WTC11 (cell line): ENCODE measurements around the gene C17orf75.

Source experiments
- CDX4 ChIP-seq: fragments of 250-450 bp; sonication (Bioruptor Pico); IDR thresholded peaks from 2 replicates; pipeline ENCODE4 v1.9.0; 2021; ENCODE audit warnings: moderate library complexity, mild to moderate bottlenecking, inconsistent platforms, borderline replicate concordance
- CTCF ChIP-seq: fragments of 200-600 bp; IDR thresholded peaks from 2 replicates; pipeline ENCODE4 v1.8.0; 2022; ENCODE audit warnings: antibody characterized with exemption
- ESRRA ChIP-seq: sonication (generic); formaldehyde crosslinking; IDR thresholded peaks from 2 replicates; pipeline ENCODE4 v1.8.1; 2022; ENCODE audit warnings: mild to moderate bottlenecking, missing genetic modification reagents, borderline replicate concordance
- PRDM15 ChIP-seq: sonication (generic); formaldehyde crosslinking; IDR thresholded peaks from 2 replicates; pipeline ENCODE4 v1.8.0; 2022; ENCODE audit warnings: missing genetic modification reagents
- SOX15 ChIP-seq: fragments of 250-450 bp; sonication (Bioruptor Pico); IDR thresholded peaks from 2 replicates; pipeline ENCODE4 v1.9.0; 2021; ENCODE audit warnings: mild to moderate bottlenecking
- TCF7 ChIP-seq: sonication (generic); formaldehyde crosslinking; IDR thresholded peaks from 2 replicates; pipeline ENCODE4 v1.8.0; 2022; ENCODE audit warnings: mild to moderate bottlenecking, low read depth, missing genetic modification reagents, moderate library complexity
- ZBTB21 ChIP-seq: sonication (generic); formaldehyde crosslinking; IDR thresholded peaks from 2 replicates; pipeline ENCODE4 v1.8.1; 2023; ENCODE audit warnings: mild to moderate bottlenecking, missing genetic modification reagents, borderline replicate concordance
- ZNF121 ChIP-seq: sonication (generic); formaldehyde crosslinking; IDR thresholded peaks from 2 replicates; pipeline ENCODE4 v1.8.0; 2023; ENCODE audit warnings: missing genetic modification reagents
- ZNF138 ChIP-seq: sonication (generic); formaldehyde crosslinking; conservative IDR thresholded peaks from 2 replicates; pipeline ENCODE4 v1.8.1; 2022; ENCODE audit warnings: mild to moderate bottlenecking, moderate library complexity, missing genetic modification reagents
- ZNF512 ChIP-seq: sonication (generic); formaldehyde crosslinking; IDR thresholded peaks from 2 replicates; pipeline ENCODE4 v1.8.1; 2022; ENCODE audit warnings: missing genetic modification reagents, borderline replicate concordance

GRCh38 chr17:32315171-32315570, 26.8 kb downstream of the C17orf75 start:
- TF ChIP-seq CTCF (no peak), PRDM15 (CRISPR knock-in tag) (no peak), TCF7 (CRISPR knock-in tag) (no peak), CDX4 (CRISPR knock-in tag) (no peak), ZNF121 (CRISPR knock-in tag) (no peak), SOX15 (no peak), ZBTB21 (no peak), ESRRA (no peak), ZNF512 (no peak), ZNF138 (no peak)
